HG02970 (cell line): ENCODE measurements around the gene SSPN.
A peak's percentile ranks its signal among the peaks of the same experiment; 100 is the strongest.

Experiments used
- ATAC-seq: cut with Tn5 transposase; IDR thresholded peaks from one replicate; pipeline ENCODE4 v1.9.1; 2021; ENCODE audit warnings: mild to moderate bottlenecking, moderate library complexity, moderate number of reproducible peaks; ENCODE audit not compliant: unreplicated experiment, low FRiP score

SSPN gene

DNA sequence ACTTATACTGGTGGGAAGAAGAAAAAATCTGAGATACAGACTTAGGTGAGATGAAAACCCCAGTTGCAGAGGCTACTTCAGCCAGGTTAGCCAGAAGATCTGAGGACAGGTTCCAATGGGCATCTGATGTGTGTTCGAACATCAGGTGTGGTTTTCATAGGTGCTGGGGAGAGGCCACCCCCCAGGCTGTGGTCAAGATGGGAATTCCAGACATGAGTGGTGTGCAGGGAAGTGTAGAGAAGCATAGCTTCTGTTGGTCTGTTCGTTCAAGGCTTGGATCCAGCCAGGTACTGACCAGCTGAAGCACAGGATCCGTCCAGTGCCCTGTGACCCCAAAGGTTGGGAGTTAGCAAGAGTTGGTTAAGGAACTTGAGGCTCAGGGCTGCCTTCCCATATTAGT lies 85.5 kb downstream of the SSPN start:
- ATAC-seq, result no peak

- ATAC-seq, result no peak
Observed at GRCh38 chr12:26281320-26281719, 85.9 kb downstream of the SSPN start.

- no peak for ATAC-seq
Observed at GRCh38 chr12:26282339-26282940, 87.1 kb downstream of the SSPN start.

GRCh38 chr12:26283046-26283445 lies 87.7 kb downstream of the SSPN start:
- no peak for ATAC-seq

- ATAC-seq, result no peak
Observed at GRCh38 chr12:26283617-26284016, 88.2 kb downstream of the SSPN start.

- ATAC-seq, result no peak
Observed at GRCh38 chr12:26285401-26285800, 90.0 kb downstream of the SSPN start.

GRCh38 chr12:26286186-26286585 lies 90.8 kb downstream of the SSPN start:
- ATAC-seq, result no peak

- ATAC-seq, result no peak
Observed at GRCh38 chr12:26287671-26288381, 92.5 kb downstream of the SSPN start.

GRCh38 chr12:26290565-26290964 lies 95.2 kb downstream of the SSPN start:
- ATAC-seq, result no peak

DNA sequence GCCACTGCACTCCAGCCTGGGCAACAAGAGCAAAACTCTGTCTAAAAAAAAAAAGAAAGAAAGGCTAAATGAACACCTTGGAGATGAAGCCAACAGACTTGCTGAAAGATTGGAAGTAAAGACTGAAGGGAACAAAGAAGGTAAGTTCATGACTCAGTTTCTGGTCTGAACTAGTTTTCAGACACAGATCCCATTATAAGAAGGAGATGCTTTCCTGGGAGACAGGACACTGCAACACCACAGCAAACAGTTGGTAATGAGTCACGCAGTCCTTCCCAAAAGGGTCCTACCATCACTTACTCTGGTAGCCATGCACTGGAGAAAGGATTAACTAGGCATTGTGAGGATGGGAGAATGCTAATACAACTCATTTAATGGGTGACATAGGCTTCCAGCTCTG lies 97.2 kb downstream of the SSPN start:
- no peak for ATAC-seq

GRCh38 chr12:26293612-26294011 lies 98.2 kb downstream of the SSPN start:
- no peak for ATAC-seq

DNA sequence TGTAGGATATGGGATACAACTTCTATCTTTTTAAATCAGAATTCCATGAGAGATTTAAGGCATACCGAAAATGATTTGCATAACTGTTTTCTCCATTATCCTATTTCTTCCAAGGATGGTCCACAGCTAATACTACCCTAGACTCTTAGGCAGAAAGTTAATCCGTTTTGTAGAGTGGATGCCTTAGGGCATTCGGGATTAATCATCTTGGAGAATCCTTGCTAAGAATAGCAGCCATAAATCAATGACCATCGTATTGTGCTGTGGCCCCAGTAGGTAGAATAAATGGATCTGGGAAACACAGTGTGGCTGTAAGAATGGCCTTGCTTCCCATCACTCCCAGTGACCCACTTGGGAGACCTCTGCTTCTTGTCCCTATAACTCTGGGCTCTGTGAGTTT lies 99.6 kb downstream of the SSPN start:
- no peak for ATAC-seq

- ATAC-seq, result no peak
Observed at GRCh38 chr12:26297396-26298070, 102.2 kb downstream of the SSPN start.

GRCh38 chr12:26298785-26299621 lies 103.6 kb downstream of the SSPN start:
- ATAC-seq, result peak; percentile 99

DNA sequence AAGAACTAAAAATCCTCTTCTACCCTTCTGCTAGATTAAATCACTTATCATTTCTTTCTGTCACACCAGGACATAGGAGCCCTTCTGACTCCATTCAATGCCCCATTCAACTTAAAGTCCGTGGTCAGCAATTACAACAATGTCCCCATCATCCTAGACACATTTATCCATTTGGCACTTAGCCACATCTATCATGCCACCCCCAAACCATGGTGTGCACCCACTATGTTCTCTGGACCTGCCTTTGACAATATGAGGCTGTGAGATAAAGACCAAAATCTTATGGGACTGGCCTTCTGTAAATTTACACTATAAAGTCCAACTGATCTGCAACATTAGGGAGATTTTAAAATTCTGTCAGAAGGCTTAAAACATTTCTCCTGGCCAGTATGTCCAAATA lies 104.4 kb downstream of the SSPN start:
- no peak for ATAC-seq
